ENCODE data around the gene POM121.
"Not testable (repeated sequence)": the region's sequence is repeated elsewhere in the genome, so short reads cannot be mapped to it uniquely, and the experiment has no call there.

DNA sequence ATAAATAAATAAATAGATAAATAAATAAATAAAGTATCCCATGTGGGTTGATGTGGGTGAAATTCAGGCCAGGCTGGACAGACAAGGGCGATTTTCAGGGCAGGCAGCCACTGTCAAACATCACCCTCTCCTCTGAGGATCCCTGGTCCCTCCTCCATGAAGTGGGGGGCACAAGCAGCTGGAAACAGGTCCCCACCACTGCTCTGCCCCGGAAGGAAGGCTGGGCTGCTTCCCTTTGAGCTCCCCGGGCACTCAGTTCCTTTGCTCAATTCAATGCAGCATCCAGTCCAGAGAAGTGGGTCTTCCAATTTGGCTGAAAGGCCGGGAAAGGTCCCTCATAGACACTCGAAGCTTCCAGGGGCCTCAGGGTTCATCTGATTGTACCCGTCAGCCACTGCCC lies 55.5 kb downstream of the POM121 start:
- TF ChIP-seq, protein P1, sequence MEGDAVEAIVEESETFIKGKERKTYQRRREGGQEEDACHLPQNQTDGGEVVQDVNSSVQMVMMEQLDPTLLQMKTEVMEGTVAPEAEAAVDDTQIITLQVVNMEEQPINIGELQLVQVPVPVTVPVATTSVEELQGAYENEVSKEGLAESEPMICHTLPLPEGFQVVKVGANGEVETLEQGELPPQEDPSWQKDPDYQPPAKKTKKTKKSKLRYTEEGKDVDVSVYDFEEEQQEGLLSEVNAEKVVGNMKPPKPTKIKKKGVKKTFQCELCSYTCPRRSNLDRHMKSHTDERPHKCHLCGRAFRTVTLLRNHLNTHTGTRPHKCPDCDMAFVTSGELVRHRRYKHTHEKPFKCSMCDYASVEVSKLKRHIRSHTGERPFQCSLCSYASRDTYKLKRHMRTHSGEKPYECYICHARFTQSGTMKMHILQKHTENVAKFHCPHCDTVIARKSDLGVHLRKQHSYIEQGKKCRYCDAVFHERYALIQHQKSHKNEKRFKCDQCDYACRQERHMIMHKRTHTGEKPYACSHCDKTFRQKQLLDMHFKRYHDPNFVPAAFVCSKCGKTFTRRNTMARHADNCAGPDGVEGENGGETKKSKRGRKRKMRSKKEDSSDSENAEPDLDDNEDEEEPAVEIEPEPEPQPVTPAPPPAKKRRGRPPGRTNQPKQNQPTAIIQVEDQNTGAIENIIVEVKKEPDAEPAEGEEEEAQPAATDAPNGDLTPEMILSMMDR (IDR thresholded peaks at IDR 0.05), result not testable (repeated sequence)
- TF ChIP-seq ARID4B (CRISPR knock-in tag; IDR thresholded peaks at IDR 0.05; ENCODE audit: borderline replicate concordance); SMAD4 (CRISPR knock-in tag; IDR thresholded peaks at IDR 0.05); NR2C2 (CRISPR knock-in tag; IDR thresholded peaks at IDR 0.05); ZNF423 (CRISPR knock-in tag; IDR thresholded peaks at IDR 0.05); ZNF317 (CRISPR knock-in tag; IDR thresholded peaks at IDR 0.05; ENCODE audit: borderline replicate concordance, low read depth); ZNF232 (CRISPR knock-in tag; IDR thresholded peaks at IDR 0.05); ELF4 (CRISPR knock-in tag; IDR thresholded peaks at IDR 0.05; ENCODE audit: low read depth); ZNF219 (CRISPR knock-in tag; IDR thresholded peaks at IDR 0.05; ENCODE audit: borderline replicate concordance); ZMAT4 (CRISPR knock-in tag; IDR thresholded peaks at IDR 0.05); IRF2 (CRISPR knock-in tag; IDR thresholded peaks at IDR 0.05; ENCODE audit: borderline replicate concordance, low read depth): not testable (repeated sequence)
- TF ChIP-seq, protein P2, sequence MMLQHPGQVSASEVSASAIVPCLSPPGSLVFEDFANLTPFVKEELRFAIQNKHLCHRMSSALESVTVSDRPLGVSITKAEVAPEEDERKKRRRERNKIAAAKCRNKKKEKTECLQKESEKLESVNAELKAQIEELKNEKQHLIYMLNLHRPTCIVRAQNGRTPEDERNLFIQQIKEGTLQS (CRISPR knock-in tag; conservative IDR thresholded peaks at IDR 0.05), result not testable (repeated sequence)
